ENCODE measurements around the gene LPGAT1.

DNA sequence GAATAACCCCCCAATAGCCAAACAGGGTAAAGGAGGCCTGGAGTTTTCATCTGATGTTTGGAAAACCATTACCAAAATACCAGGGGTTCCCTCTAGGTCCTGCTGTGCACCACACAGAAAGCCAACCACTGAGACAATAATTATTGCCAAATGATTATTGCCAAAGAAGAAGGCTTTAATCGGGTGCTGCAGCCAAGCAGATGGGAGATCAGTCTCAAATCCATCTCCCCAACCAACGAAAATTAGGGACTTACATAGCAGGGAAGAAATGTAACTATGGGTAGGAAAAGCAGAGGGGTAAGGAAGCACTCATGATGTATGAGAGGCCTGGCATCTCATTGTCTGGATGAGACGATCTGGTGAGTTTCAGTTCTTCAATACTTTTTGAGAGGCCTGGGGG, 28.8 kb upstream of the LPGAT1 start:
- TF ChIP-seq POLR2A (IDR thresholded peaks at IDR 0.05; ENCODE audit: low read depth, low read length) (no peak), TAF1 (IDR thresholded peaks at IDR 0.05; ENCODE audit: low read depth, low read length) (no peak), SPI1 (IDR thresholded peaks at IDR 0.05; ENCODE audit: low read depth, low read length) (no peak), POLR2AphosphoS5 (IDR thresholded peaks at IDR 0.05; ENCODE audit: low read depth, low read length) (no peak), POU2F2 (IDR thresholded peaks at IDR 0.05; ENCODE audit: low read depth, low read length) (no peak)

Data from GM12891 (cell line).